Tibial artery (tissue), 4 donors: ENCODE data around the gene THAP3.
"Not testable (repeated sequence)": the region's sequence is repeated elsewhere in the genome, so short reads cannot be mapped to it uniquely, and the experiment has no call there.

Source experiments
- DNase-seq, 2 donors: peaks; one replicate each; pipeline ENCODE4 v3.0.0-alpha.2; 2019
- H3K27ac ChIP-seq, 2 donors: fragments of 200-600 bp; sonication (generic) in 1 of 2; 1 replicate in 1 of 2; 2 replicates in 1 of 2; pipeline ENCODE4 v1.5.1; 2018 to 2019; ENCODE audit warnings: mild to moderate bottlenecking in 1 of 2
- H3K27me3 ChIP-seq, 2 donors: fragments of 200-600 bp; sonication (generic) in 1 of 2; one replicate each; pipeline versions ENCODE4 v1.5.1 to v1.6.0; 2016 to 2019
- H3K36me3 ChIP-seq, 3 donors: fragments of 200-600 bp; sonication (generic) in 2 of 3; one replicate each; pipeline ENCODE4 v1.5.1; 2016 to 2019; ENCODE audit warnings: mild to moderate bottlenecking in 2 of 3
- H3K4me1 ChIP-seq, 4 donors: fragments of 200-600 bp; sonication (generic) in 2 of 4; 1 replicate in 3 of 4; 2 replicates in 1 of 4; pipeline ENCODE4 v1.5.1; 2016 to 2019
- H3K4me3 ChIP-seq, 2 donors: fragments of 200-600 bp; sonication (generic) in 1 of 2; 1 replicate in 1 of 2; 2 replicates in 1 of 2; pipeline ENCODE4 v1.5.1; 2018 to 2019; ENCODE audit warnings: mild to moderate bottlenecking in 2 of 2
- H3K9me3 ChIP-seq, 3 donors: fragments of 200-600 bp; sonication (generic) in 1 of 3; one replicate each; pipeline ENCODE4 v1.5.1; 2016 to 2019
- CTCF ChIP-seq, 2 experiments: fragments of 200-600 bp in 1 of 2; fragments of 450-650 bp in 1 of 2; IDR thresholded peaks; one replicate each; pipeline ENCODE4 v1.5.1; 2017 to 2019; ENCODE audit warnings: antibody characterized with exemption in 2 of 2, mild to moderate bottlenecking in 1 of 2, moderate library complexity in 1 of 2
- intact Hi-C: fragments of 100-400 bp; cut with DNase I; formaldehyde crosslinking; loops from one replicate; pipeline ENCODE4 v1.15.0; 2023; ENCODE audit warnings: low total_unique reads

THAP3 gene

GRCh38 chr1:6657138-6657537 lies 32.5 kb downstream of the THAP3 start:
- Histone ChIP-seq H3K4me3 (no peak overlapping the region), H3K36me3 (peaks cover 18 to 26% (median 25%) of the 10 kb centered on the region in 3 donors), H3K27me3 (no peaks in the 10 kb centered on the region), H3K9me3 (no peaks in the 10 kb centered on the region), H3K4me1 (no peaks in the 10 kb centered on the region), H3K27ac (no peak overlapping the region)
- DNase-seq: no peak
- intact Hi-C loops: no loop called here
- TF ChIP-seq CTCF (IDR thresholded peaks at IDR 0.05): no peak

- no peak overlapping the region for H3K27ac ChIP-seq
- no peak for TF ChIP-seq CTCF (IDR thresholded peaks at IDR 0.05)
- intact Hi-C loops: no loop called here
Measured at GRCh38 chr1:6658359-6659060, 33.8 kb downstream of the THAP3 start.

GRCh38 chr1:6660415-6661049 lies 35.9 kb downstream of the THAP3 start:
- H3K27ac ChIP-seq: no peak overlapping the region
- no peak for TF ChIP-seq CTCF (IDR thresholded peaks at IDR 0.05)
- H3K36me3 ChIP-seq: peaks cover 0 to 25% (median 11%) of the 10 kb centered on the region in 3 donors
- H3K27me3 ChIP-seq: no peaks in the 10 kb centered on the region
- no peak overlapping the region for H3K4me3 ChIP-seq
- intact Hi-C loops: no loop called here
- H3K4me1 ChIP-seq: no peaks in the 10 kb centered on the region
- H3K9me3 ChIP-seq: no peaks in the 10 kb centered on the region
- no peak for DNase-seq

More at GRCh38 chr1:6658359-6659060, 33.8 kb downstream of the THAP3 start:
- Histone ChIP-seq H3K27me3 (no peaks in the 10 kb centered on the region), H3K36me3 (peaks cover 5 to 14% (median 12%) of the 10 kb centered on the region in 3 donors), H3K4me3 (no peak overlapping the region), H3K4me1 (no peaks in the 10 kb centered on the region), H3K9me3 (no peaks in the 10 kb centered on the region)
- no peak for DNase-seq

GRCh38 chr1:6662468-6662867 lies 37.8 kb downstream of the THAP3 start:
- intact Hi-C loops, H3K9me3 ChIP-seq, H3K4me3 ChIP-seq, DNase-seq, H3K27ac ChIP-seq, H3K4me1 ChIP-seq, H3K27me3 ChIP-seq: not testable (repeated sequence)
- H3K36me3 ChIP-seq: peaks cover 8 to 42% (median 21%) of the 10 kb centered on the region in 3 donors

- no peak for TF ChIP-seq CTCF (IDR thresholded peaks at IDR 0.05)
- H3K27ac ChIP-seq: no peak overlapping the region
Measured at GRCh38 chr1:6666696-6667095, 42.0 kb downstream of the THAP3 start.

GRCh38 chr1:6667139-6667538 lies 42.5 kb downstream of the THAP3 start:
- peaks cover 8 to 52% (median 24%) of the 10 kb centered on the region in 3 donors for H3K36me3 ChIP-seq
- no peak for DNase-seq
- TF ChIP-seq CTCF (IDR thresholded peaks at IDR 0.05): no peak

More at GRCh38 chr1:6666696-6667095, 42.0 kb downstream of the THAP3 start:
- Histone ChIP-seq H3K9me3 (no peaks in the 10 kb centered on the region), H3K4me3 (no peak overlapping the region), H3K4me1 (no peaks in the 10 kb centered on the region), H3K36me3 (peaks cover 8 to 52% (median 24%) of the 10 kb centered on the region in 3 donors), H3K27me3 (no peaks in the 10 kb centered on the region)
- DNase-seq: no peak
- intact Hi-C loops: no loop called here

More at GRCh38 chr1:6667139-6667538, 42.5 kb downstream of the THAP3 start:
- Histone ChIP-seq H3K9me3 (no peaks in the 10 kb centered on the region), H3K4me3 (no peak overlapping the region), H3K4me1 (no peaks in the 10 kb centered on the region), H3K27ac (no peak overlapping the region), H3K27me3 (no peaks in the 10 kb centered on the region)
- intact Hi-C loops: no loop called here
